IPS DF 4.7 (cell line): ENCODE data around the gene MAGEA2.
"Not testable (repeated sequence)": the region's sequence is repeated elsewhere in the genome, so short reads cannot be mapped to it uniquely, and the experiment has no call there.

Experiments
- DNase-seq: peaks from one replicate; pipeline ENCODE4 v3.0.0-alpha.2; 2013; ENCODE audit warnings: low spot score; ENCODE audit errors: extremely low read depth

Gene MAGEA2

DNA sequence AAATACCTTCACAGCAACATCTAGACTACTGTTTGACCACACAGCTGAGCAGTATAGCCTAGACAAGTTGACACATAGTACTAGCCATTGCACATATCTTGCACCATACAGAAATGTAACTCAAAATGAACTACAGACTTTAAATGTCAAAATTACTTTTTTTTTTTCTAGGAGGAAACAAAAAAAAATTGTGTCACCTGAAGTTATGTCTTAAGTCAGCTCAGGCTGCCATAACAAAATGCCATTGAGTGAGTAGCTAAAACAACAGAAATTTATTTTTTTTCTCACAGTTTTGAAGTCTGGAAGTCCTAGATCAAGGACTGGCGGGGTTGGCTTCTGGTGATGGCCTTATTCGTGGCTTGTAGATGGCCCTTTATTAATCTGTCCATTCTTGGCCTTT lies 44.5 kb downstream of the MAGEA2 start, which contains the start of gene CSAG2:
CSAG2 (minus strand) TSS at position 101 of the 400 bp plus-strand sequence. CDS start 161 bp downstream, outside the sequence.
- not testable (repeated sequence) for DNase-seq

GRCh38 chrX:152706500-152706899 lies 47.1 kb downstream of the MAGEA2 start:
- not testable (repeated sequence) for DNase-seq

- not testable (repeated sequence) for DNase-seq
These were observed 53.3 kb downstream of the MAGEA2 start for GRCh38 chrX:152700390-152700789.
